Stromal cell of bone marrow (primary cell): ENCODE measurements around the gene GSC2.
A peak's percentile ranks its signal among the peaks of the same experiment; 100 is the strongest.

Experiments
- DNase-seq: peaks from one replicate; pipeline ENCODE4 v3.0.0-alpha.2; 2012; ENCODE audit warnings: low read depth

Gene GSC2

GRCh38 chr22:19133561-19133960 lies 16.5 kb downstream of the GSC2 start:
- no peak for DNase-seq

GRCh38 chr22:19132693-19133400 lies 17.2 kb downstream of the GSC2 start:
- no peak for DNase-seq

GRCh38 chr22:19132153-19132552 lies 17.9 kb downstream of the GSC2 start:
- DNase-seq: no peak

GRCh38 chr22:19131685-19132015 lies 18.4 kb downstream of the GSC2 start:
- DNase-seq: no peak

GRCh38 chr22:19130959-19131684 lies 19.0 kb downstream of the GSC2 start, which contains the start of gene TSSK2:
TSSK2 (plus strand) TSS chr22:19131308; CDS start chr22:19131400, 92 bp downstream.
- no peak for DNase-seq

GRCh38 chr22:19129871-19130270 lies 20.2 kb downstream of the GSC2 start:
- DNase-seq: no peak

- DNase-seq: no peak
Measured at GRCh38 chr22:19128946-19129727, 21.0 kb downstream of the GSC2 start.

GRCh38 chr22:19128009-19128401 lies 22.1 kb downstream of the GSC2 start:
- DNase-seq: no peak

- DNase-seq: no peak
Measured at GRCh38 chr22:19127329-19128008, 22.6 kb downstream of the GSC2 start.

GRCh38 chr22:19126309-19127273 lies 23.5 kb downstream of the GSC2 start:
- no peak for DNase-seq

GRCh38 chr22:19125474-19126308 lies 24.4 kb downstream of the GSC2 start:
- no peak for DNase-seq

- DNase-seq: no peak
Measured at GRCh38 chr22:19125011-19125410, 25.1 kb downstream of the GSC2 start.

- no peak for DNase-seq
Measured at GRCh38 chr22:19124377-19124776, 25.7 kb downstream of the GSC2 start.

- no peak for DNase-seq
Measured at GRCh38 chr22:19123936-19124335, 26.2 kb downstream of the GSC2 start.

- no peak for DNase-seq
Measured at GRCh38 chr22:19122752-19123492, 27.2 kb downstream of the GSC2 start.

GRCh38 chr22:19122143-19122751 lies 27.8 kb downstream of the GSC2 start, which contains the start of gene DGCR2:
DGCR2 (minus strand) TSS chr22:19122412; CDS start chr22:19122206, 206 bp downstream.
- peak; percentile 93 for DNase-seq

GRCh38 chr22:19121631-19122142 lies 28.4 kb downstream of the GSC2 start:
- DNase-seq: no peak

GRCh38 chr22:19120829-19121630 lies 29.1 kb downstream of the GSC2 start:
- DNase-seq: no peak
